Liver (tissue), 9 donors: Measurements from ENCODE around the gene LHFPL6. TPM values are rescaled to one million over a fixed set of nuclear protein-coding genes. Genes with fewer than 3 reads are reported as not detected.

Experiments
- DNase-seq: peaks from one replicate; pipeline ENCODE4 v3.0.0-alpha.2; 2017; ENCODE audit warnings: low spot score
- H3K27ac ChIP-seq, 2 donors: one replicate each; pipeline ENCODE4 v1.7.0; 2013; ENCODE audit warnings: inconsistent platforms in 2 of 2, low read length in 2 of 2, control low read depth in 1 of 2, low read depth in 1 of 2, mild to moderate bottlenecking in 1 of 2
- H3K27me3 ChIP-seq, 4 donors: one replicate each; pipeline versions ENCODE4 v1.6.1 to v1.7.0; 2013; ENCODE audit warnings: low read length in 3 of 4, inconsistent platforms in 1 of 4, mild to moderate bottlenecking in 1 of 4, moderate library complexity in 1 of 4; ENCODE audit not compliant: control insufficient read depth in 4 of 4, insufficient read depth in 4 of 4
- H3K36me3 ChIP-seq, 4 donors: one replicate each; pipeline versions ENCODE4 v1.6.1 to v1.7.0; 2013; ENCODE audit warnings: low read length in 3 of 4, mild to moderate bottlenecking in 3 of 4, low read depth in 1 of 4, moderate library complexity in 1 of 4; ENCODE audit not compliant: control insufficient read depth in 4 of 4, insufficient read depth in 3 of 4
- H3K4me1 ChIP-seq, 4 donors: one replicate each; pipeline versions ENCODE4 v1.6.1 to v1.7.0; 2013; ENCODE audit warnings: low read length in 3 of 4, mild to moderate bottlenecking in 3 of 4, moderate library complexity in 1 of 4; ENCODE audit not compliant: control insufficient read depth in 4 of 4, insufficient read depth in 4 of 4
- H3K4me3 ChIP-seq, 3 donors: one replicate each; pipeline versions ENCODE4 v1.6.1 to v1.7.0; 2013; ENCODE audit warnings: low read length in 3 of 3, control low read depth in 1 of 3, low read depth in 1 of 3, mild to moderate bottlenecking in 1 of 3
- H3K9ac ChIP-seq, 2 donors: one replicate each; pipeline ENCODE4 v1.7.0; 2013; ENCODE audit warnings: low read length in 2 of 2, mild to moderate bottlenecking in 2 of 2, moderate library complexity in 2 of 2, control low read depth in 1 of 2, low read depth in 1 of 2
- H3K9me3 ChIP-seq, 4 donors: one replicate each; pipeline versions ENCODE4 v1.6.1 to v1.7.0; 2013; ENCODE audit warnings: low read length in 3 of 4; ENCODE audit not compliant: control insufficient read depth in 4 of 4
- EGR1 ChIP-seq, 2 donors: IDR thresholded peaks; 2 replicates each; pipeline ENCODE4 v1.6.1; 2016 to 2018; ENCODE audit warnings: antibody characterized with exemption in 2 of 2, low read depth in 2 of 2
- FOXA1 ChIP-seq: IDR thresholded peaks from 2 replicates; pipeline ENCODE4 v1.6.1; 2016; ENCODE audit warnings: antibody characterized with exemption
- FOXA2 ChIP-seq: IDR thresholded peaks from 2 replicates; pipeline ENCODE4 v1.6.1; 2016; ENCODE audit warnings: antibody characterized with exemption
- HNF4A ChIP-seq, 2 donors: conservative IDR thresholded peaks; 2 replicates each; pipeline ENCODE4 v1.6.1; 2016; ENCODE audit warnings: antibody characterized with exemption in 2 of 2, mild to moderate bottlenecking in 2 of 2
- JUND ChIP-seq, 2 donors: IDR thresholded peaks; 2 replicates each; pipeline ENCODE4 v1.6.1; 2016; ENCODE audit warnings: antibody characterized with exemption in 2 of 2
- NR2F2 ChIP-seq: IDR thresholded peaks from 2 replicates; pipeline ENCODE4 v1.6.1; 2016; ENCODE audit warnings: antibody characterized with exemption
- RAD21 ChIP-seq, 2 donors: IDR thresholded peaks; 2 replicates each; pipeline ENCODE4 v1.6.1; 2016; ENCODE audit warnings: antibody characterized with exemption in 2 of 2, mild to moderate bottlenecking in 2 of 2
- RXRA ChIP-seq, 2 donors: IDR thresholded peaks; 2 replicates each; pipeline ENCODE4 v1.6.1; 2017 to 2018; ENCODE audit warnings: antibody characterized with exemption in 2 of 2, mild to moderate bottlenecking in 1 of 2
- SP1 ChIP-seq: IDR thresholded peaks from 2 replicates; pipeline ENCODE4 v1.6.1; 2018; ENCODE audit warnings: antibody characterized with exemption, mild to moderate bottlenecking
- TAF1 ChIP-seq: conservative IDR thresholded peaks from 2 replicates; pipeline ENCODE4 v1.6.1; 2016; ENCODE audit warnings: antibody characterized with exemption, mild to moderate bottlenecking
- WGBS: extraction: QIAGEN DNeasy Blood & Tissue Kit; methylation state at CpG from one replicate; pipeline ENCODE4 v1.1.7; 2013; 5-methylcytosine and 5-hydroxymethylcytosine counted together
- polyA plus RNA-seq, 2 donors: library from polyadenylated mRNA; stranded (reverse) in 1 of 2; unstranded in 1 of 2; fragments of 200-250 nt in 1 of 2; fragments of >200 nt in 1 of 2; fragmentation: Nextera tagmentation in 1 of 2; extraction: Ambion mirVana in 1 of 2; gene quantifications; one replicate each; pipeline versions ENCODE4 v1.2.1 to v1.2.3, GENCODE V29; 2013 to 2015
- total RNA-seq, 2 donors: library from RNA; depleted of rRNA; stranded (reverse); fragments of >200 nt; gene quantifications; one replicate each; pipeline ENCODE4 v1.2.3, GENCODE V29; 2014
- TF ChIP-seq, protein P1 (sequence below): IDR thresholded peaks from 2 replicates; pipeline ENCODE4 v1.6.1; 2016; ENCODE audit warnings: antibody characterized with exemption
- TF ChIP-seq, protein P2 (sequence below): IDR thresholded peaks from 2 replicates; pipeline ENCODE4 v1.6.1; 2016; ENCODE audit warnings: antibody characterized with exemption, mild to moderate bottlenecking
- TF ChIP-seq, protein P3 (sequence below): IDR thresholded peaks from 2 replicates; pipeline ENCODE4 v1.6.1; 2016; ENCODE audit warnings: antibody characterized with exemption
- TF ChIP-seq, protein P4 (sequence below): IDR thresholded peaks from 2 replicates; pipeline ENCODE4 v1.6.1; 2016; ENCODE audit warnings: antibody characterized with exemption
- TF ChIP-seq, protein P5 (sequence below): fragments of 150-350 bp; IDR thresholded peaks from 2 replicates; pipeline ENCODE4 v1.5.1; 2017; ENCODE audit warnings: improper control_type of control experiment, low read depth, low read length; ENCODE audit not compliant: missing input control
- donor health status: healthy.
- donor health status: healthy.
- donor health status: healthy.
- donor health status: healthy.
- donor health status: healthy.

LHFPL6 gene
- total and polyA plus RNA-seq, 4 donors, result 2.6 to 8.3 (median 5.5) TPM

DNA sequence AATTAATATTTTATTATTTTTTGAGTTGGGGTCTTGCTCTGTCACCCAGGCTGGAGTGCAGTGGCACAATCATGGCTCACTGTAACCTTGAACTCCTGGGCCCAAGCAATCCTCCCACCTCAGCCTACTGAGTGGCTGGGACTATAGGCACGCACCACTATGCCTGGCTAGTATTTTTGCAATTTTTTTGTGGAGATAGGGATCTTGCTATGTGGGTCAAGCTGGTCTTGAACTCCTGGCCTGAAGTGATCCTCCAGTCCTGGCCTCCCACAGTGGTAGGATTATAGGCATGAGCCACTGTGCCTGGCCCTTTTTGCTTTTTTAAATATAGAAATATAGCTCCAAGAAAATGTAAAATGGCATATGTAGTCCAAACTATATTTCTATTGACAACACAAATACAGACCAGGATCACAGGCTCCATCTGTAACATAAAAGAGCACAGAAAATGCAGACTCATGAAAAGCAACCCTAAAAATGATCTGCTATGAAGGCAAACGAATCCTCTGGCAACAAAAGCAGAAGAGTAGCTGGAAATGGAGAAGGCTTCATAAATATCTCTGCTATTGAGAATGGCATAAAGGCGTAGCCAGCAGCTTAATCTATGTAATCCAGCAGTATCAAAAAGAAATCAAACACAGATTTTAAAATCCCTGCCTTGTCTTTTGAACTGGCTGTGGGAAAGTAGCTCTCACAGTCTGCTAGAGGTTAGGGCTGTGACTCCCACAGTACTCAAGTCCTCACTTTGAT is 200.6 kb downstream of the LHFPL6 start:
- Histone ChIP-seq H3K9me3 (no peaks in the 10 kb centered on the region), H3K36me3 (no peaks in the 10 kb centered on the region), H3K4me1 (no peaks in the 10 kb centered on the region), H3K4me3 (no peak overlapping the region), H3K27me3 (no peaks in the 10 kb centered on the region), H3K27ac (no peak overlapping the region), H3K9ac (no peak overlapping the region)
- DNase-seq, result no peak
- 67% methylated on average over 3 of the region's 3 CpGs for WGBS
- TF ChIP-seq RXRA (IDR thresholded peaks at IDR 0.05), result no peak
- no peak for TF ChIP-seq JUND (IDR thresholded peaks at IDR 0.05)
- no peak for TF ChIP-seq SP1
- no peak for TF ChIP-seq TAF1
- TF ChIP-seq NR2F2, result no peak
- no peak for TF ChIP-seq FOXA1
- no peak for TF ChIP-seq FOXA2
- TF ChIP-seq, protein P1, sequence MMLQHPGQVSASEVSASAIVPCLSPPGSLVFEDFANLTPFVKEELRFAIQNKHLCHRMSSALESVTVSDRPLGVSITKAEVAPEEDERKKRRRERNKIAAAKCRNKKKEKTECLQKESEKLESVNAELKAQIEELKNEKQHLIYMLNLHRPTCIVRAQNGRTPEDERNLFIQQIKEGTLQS, result no peak

DNA sequence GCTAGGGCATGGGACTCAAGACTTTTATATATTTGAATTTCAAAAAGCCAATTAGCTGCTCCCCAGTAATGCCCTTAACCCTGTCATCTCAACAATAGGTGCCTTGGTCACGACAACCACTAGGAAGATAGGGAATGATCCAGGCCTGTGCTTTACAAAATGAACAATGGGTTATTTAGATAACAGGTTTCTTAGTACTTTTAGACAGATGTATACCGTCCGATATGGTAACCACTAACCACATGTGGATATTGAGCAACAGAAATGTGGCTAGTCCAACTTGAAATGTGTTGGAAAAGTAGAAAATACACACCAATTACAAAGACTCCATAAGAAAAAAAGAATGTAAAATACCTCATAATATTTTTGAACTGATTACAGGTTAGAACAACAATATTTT is 201.2 kb downstream of the LHFPL6 start:
- TF ChIP-seq, protein P2, sequence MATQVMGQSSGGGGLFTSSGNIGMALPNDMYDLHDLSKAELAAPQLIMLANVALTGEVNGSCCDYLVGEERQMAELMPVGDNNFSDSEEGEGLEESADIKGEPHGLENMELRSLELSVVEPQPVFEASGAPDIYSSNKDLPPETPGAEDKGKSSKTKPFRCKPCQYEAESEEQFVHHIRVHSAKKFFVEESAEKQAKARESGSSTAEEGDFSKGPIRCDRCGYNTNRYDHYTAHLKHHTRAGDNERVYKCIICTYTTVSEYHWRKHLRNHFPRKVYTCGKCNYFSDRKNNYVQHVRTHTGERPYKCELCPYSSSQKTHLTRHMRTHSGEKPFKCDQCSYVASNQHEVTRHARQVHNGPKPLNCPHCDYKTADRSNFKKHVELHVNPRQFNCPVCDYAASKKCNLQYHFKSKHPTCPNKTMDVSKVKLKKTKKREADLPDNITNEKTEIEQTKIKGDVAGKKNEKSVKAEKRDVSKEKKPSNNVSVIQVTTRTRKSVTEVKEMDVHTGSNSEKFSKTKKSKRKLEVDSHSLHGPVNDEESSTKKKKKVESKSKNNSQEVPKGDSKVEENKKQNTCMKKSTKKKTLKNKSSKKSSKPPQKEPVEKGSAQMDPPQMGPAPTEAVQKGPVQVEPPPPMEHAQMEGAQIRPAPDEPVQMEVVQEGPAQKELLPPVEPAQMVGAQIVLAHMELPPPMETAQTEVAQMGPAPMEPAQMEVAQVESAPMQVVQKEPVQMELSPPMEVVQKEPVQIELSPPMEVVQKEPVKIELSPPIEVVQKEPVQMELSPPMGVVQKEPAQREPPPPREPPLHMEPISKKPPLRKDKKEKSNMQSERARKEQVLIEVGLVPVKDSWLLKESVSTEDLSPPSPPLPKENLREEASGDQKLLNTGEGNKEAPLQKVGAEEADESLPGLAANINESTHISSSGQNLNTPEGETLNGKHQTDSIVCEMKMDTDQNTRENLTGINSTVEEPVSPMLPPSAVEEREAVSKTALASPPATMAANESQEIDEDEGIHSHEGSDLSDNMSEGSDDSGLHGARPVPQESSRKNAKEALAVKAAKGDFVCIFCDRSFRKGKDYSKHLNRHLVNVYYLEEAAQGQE, result no peak
- TF ChIP-seq EGR1 (IDR thresholded peaks at IDR 0.05; ENCODE audit: low read depth in 2 of 2) (no peak), RAD21 (IDR thresholded peaks at IDR 0.05) (no peak), HNF4A (conservative IDR thresholded peaks at IDR 0.05) (no peak), NR2F2 (no peak), TAF1 (no peak), FOXA2 (no peak), SP1 (no peak)
- TF ChIP-seq, protein P3, sequence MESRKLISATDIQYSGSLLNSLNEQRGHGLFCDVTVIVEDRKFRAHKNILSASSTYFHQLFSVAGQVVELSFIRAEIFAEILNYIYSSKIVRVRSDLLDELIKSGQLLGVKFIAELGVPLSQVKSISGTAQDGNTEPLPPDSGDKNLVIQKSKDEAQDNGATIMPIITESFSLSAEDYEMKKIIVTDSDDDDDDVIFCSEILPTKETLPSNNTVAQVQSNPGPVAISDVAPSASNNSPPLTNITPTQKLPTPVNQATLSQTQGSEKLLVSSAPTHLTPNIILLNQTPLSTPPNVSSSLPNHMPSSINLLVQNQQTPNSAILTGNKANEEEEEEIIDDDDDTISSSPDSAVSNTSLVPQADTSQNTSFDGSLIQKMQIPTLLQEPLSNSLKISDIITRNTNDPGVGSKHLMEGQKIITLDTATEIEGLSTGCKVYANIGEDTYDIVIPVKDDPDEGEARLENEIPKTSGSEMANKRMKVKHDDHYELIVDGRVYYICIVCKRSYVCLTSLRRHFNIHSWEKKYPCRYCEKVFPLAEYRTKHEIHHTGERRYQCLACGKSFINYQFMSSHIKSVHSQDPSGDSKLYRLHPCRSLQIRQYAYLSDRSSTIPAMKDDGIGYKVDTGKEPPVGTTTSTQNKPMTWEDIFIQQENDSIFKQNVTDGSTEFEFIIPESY, result no peak
- TF ChIP-seq, protein P4, sequence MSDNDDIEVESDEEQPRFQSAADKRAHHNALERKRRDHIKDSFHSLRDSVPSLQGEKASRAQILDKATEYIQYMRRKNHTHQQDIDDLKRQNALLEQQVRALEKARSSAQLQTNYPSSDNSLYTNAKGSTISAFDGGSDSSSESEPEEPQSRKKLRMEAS, result no peak
- TF ChIP-seq, protein P1, result no peak
- TF ChIP-seq, protein P5, sequence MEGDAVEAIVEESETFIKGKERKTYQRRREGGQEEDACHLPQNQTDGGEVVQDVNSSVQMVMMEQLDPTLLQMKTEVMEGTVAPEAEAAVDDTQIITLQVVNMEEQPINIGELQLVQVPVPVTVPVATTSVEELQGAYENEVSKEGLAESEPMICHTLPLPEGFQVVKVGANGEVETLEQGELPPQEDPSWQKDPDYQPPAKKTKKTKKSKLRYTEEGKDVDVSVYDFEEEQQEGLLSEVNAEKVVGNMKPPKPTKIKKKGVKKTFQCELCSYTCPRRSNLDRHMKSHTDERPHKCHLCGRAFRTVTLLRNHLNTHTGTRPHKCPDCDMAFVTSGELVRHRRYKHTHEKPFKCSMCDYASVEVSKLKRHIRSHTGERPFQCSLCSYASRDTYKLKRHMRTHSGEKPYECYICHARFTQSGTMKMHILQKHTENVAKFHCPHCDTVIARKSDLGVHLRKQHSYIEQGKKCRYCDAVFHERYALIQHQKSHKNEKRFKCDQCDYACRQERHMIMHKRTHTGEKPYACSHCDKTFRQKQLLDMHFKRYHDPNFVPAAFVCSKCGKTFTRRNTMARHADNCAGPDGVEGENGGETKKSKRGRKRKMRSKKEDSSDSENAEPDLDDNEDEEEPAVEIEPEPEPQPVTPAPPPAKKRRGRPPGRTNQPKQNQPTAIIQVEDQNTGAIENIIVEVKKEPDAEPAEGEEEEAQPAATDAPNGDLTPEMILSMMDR, result no peak

More for the DNA sequence above, 201.2 kb downstream of the LHFPL6 start:
- no peaks in the 10 kb centered on the region for H3K36me3 ChIP-seq
- H3K27ac ChIP-seq, result no peak overlapping the region
- H3K4me3 ChIP-seq, result no peak overlapping the region
- no peaks in the 10 kb centered on the region for H3K27me3 ChIP-seq
- no peak overlapping the region for H3K9ac ChIP-seq
- no peak for DNase-seq
- 81% methylated on average over 3 of the region's 3 CpGs for WGBS
- no peaks in the 10 kb centered on the region for H3K4me1 ChIP-seq
- no peaks in the 10 kb centered on the region for H3K9me3 ChIP-seq
